Measurements from ENCODE around the gene LRRC75B.

- no peak for TF ChIP-seq CTCF (IDR thresholded peaks at IDR 0.05; ENCODE audit: insufficient read depth, low read depth, low read length)
- TF ChIP-seq EZH2 (IDR thresholded peaks at IDR 0.05; ENCODE audit: insufficient read depth, low read length) = no peak
These were observed 28.4 kb downstream of the LRRC75B start for GRCh38 chr22:24564376-24565058.

Measured in astrocyte (in vitro differentiated cells and primary cell).